HG02678 (cell line): Measurements from ENCODE around the gene LPAR2.
"Not testable (repeated sequence)": the region's sequence is repeated elsewhere in the genome, so short reads cannot be mapped to it uniquely, and the experiment has no call there.

Source experiments
- ATAC-seq: cut with Tn5 transposase; IDR thresholded peaks from one replicate; pipeline ENCODE4 v1.9.1; 2021; ENCODE audit warnings: mild to moderate bottlenecking, moderate library complexity; ENCODE audit not compliant: unreplicated experiment

LPAR2 gene

GRCh38 chr19:19602136-19602712, 25.8 kb downstream of the LPAR2 start:
- ATAC-seq, result no peak

GRCh38 chr19:19600793-19601330, 27.2 kb downstream of the LPAR2 start:
- no peak for ATAC-seq

GRCh38 chr19:19598728-19599451, 29.1 kb downstream of the LPAR2 start:
- ATAC-seq, result not testable (repeated sequence)

GRCh38 chr19:19597809-19598306, 30.2 kb downstream of the LPAR2 start:
- no peak for ATAC-seq

- ATAC-seq, result no peak
Measured at GRCh38 chr19:19595171-19595701, 32.8 kb downstream of the LPAR2 start.

GRCh38 chr19:19594381-19594780, 33.6 kb downstream of the LPAR2 start:
- ATAC-seq, result no peak

GRCh38 chr19:19592690-19593089, 35.3 kb downstream of the LPAR2 start:
- no peak for ATAC-seq

- ATAC-seq, result no peak
Measured at GRCh38 chr19:19591133-19591825, 36.7 kb downstream of the LPAR2 start.

- no peak for ATAC-seq
Measured at GRCh38 chr19:19588546-19588945, 39.5 kb downstream of the LPAR2 start.

GRCh38 chr19:19587771-19588170, 40.2 kb downstream of the LPAR2 start:
- no peak for ATAC-seq

- ATAC-seq, result no peak
Measured at GRCh38 chr19:19584356-19584755, 43.7 kb downstream of the LPAR2 start.

- ATAC-seq, result no peak
Measured at GRCh38 chr19:19582471-19582870, 45.5 kb downstream of the LPAR2 start.

GRCh38 chr19:19581391-19581790, 46.6 kb downstream of the LPAR2 start:
- no peak for ATAC-seq

- no peak for ATAC-seq
Measured at GRCh38 chr19:19580418-19580817, 47.6 kb downstream of the LPAR2 start.

- no peak for ATAC-seq
Measured at GRCh38 chr19:19579533-19580361, 48.3 kb downstream of the LPAR2 start.

- ATAC-seq, result no peak
Measured at GRCh38 chr19:19578252-19578651, 49.8 kb downstream of the LPAR2 start.

GRCh38 chr19:19575411-19575810, 52.6 kb downstream of the LPAR2 start:
- ATAC-seq, result no peak
